NOMO-1 (cell line): Measurements from ENCODE around the gene PDZD11.
"Not testable (repeated sequence)": the region's sequence is repeated elsewhere in the genome, so short reads cannot be mapped to it uniquely, and the experiment has no call there.

Experiments
- DNase-seq, 2 experiments: peaks; one replicate each; lab custom pipeline; 2025; ENCODE audit not compliant: unreplicated experiment in 2 of 2; lab: John Stamatoyannopoulos, UW

PDZD11 gene

DNA sequence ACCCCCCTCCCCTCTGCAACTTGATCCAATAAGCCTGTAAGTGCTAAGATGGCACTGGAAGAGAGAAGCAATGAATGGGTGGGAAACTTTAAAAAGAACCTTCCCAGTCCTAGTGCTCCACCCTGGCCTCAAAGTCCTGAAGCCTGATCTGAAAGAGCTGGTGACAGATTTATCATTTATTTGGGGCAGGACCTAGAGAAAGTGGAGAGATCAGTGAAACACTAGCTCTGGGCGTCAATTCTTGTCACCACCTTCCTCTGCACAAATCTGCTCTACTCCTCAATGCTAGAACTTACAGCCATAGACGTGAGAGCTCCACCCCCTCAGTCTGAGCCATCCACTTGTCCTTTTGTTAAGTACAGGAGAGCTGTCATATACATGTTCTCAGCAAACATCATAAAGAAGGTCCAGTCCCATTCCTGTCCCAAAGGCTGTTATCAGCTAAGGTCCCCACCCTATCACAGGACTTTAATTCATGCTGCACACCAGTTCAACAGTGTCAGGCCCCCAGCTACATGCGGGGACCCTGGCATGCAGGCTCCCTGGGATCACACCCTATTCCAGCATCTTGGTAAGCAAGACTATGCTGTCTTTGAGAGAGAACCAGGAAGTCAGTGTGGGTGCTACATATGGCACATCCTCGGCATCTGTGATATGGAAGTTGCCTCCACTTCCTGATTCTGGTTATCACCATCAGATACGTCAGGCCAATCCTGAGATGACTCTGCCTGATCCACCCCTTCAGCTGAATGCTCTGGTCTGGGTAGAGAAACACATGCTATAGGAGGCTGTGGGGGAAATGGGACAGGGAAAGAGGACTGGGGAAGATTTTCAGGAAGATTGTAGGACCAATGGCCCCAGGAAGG, 32.1 kb downstream of the PDZD11 start:
- DNase-seq = no peak

DNA sequence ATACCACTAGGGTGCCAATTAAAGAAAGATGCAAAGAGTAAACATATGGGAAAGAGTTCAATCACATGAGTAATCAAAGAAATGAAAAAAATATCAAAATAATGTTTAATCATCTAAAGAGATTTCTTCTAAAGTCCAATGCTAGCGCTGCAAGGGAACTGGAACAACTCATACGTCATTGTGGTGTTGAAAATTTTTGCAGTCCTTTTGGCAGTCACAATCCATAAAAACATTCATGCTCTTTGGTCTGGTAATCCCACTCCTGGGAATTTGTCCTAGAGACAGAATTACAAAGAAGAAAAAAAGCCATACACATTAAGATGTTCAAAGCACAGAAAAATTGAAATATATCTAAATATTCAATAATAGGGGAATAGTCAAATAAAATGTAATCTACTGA, 34.3 kb downstream of the PDZD11 start:
- no peak for DNase-seq

- DNase-seq = no peak
Observed at GRCh38 chrX:70254909-70255308, 34.8 kb downstream of the PDZD11 start.

DNA sequence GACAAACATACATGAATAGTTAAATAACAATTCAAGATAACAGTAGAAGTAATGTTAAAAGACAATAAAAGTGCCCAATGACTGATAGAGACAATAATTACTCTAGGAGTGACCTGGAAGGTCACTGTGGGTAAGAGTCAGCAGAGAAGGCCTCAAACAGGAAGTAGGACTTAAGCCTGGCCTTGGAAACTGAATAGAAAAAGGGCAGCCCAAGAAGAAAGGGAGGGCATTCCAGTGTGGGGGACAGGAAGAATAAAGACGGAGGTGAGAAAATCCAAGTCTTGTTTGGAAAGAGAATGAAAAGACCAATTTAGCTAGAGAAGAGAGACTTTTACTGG, 35.7 kb downstream of the PDZD11 start:
- DNase-seq = no peak

DNA sequence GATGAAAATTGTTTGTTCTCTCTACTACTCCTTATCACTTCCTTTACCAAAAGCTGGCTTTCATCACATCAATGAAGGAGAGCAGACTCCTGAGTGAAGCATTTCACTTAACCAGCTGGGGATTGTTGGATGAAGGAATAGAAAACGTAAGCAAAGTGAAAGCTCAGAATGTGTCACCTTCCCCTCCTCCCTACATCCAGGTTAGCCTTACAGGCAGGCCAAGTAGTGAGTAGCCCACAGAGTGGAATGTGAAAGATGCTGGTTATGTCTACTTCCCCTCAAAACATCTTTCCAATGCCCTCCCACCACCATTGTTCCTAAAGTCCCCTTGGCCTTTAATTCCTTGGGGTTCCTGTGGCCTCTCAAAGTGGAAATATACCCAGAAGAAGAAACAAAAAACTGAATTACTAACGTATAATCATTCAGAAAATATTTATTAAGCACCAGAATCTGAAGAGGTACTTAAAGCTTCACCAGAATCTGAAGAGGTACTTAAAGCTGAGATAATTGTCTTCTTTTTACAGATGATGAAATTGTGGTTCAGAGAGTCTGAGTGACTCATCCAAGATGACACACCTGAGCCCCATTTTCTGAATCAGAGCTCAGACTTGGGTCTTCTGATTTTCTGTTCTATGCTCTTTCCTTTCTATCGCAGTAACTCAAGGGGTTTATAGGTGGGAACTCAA, 36.2 kb downstream of the PDZD11 start:
- no peak for DNase-seq

- DNase-seq = no peak
Observed at GRCh38 chrX:70252491-70252890, 37.2 kb downstream of the PDZD11 start.

- no peak for DNase-seq
Observed at GRCh38 chrX:70247252-70247651, 42.5 kb downstream of the PDZD11 start.

- no peak for DNase-seq
Observed at GRCh38 chrX:70244881-70245280, 44.8 kb downstream of the PDZD11 start.

DNA sequence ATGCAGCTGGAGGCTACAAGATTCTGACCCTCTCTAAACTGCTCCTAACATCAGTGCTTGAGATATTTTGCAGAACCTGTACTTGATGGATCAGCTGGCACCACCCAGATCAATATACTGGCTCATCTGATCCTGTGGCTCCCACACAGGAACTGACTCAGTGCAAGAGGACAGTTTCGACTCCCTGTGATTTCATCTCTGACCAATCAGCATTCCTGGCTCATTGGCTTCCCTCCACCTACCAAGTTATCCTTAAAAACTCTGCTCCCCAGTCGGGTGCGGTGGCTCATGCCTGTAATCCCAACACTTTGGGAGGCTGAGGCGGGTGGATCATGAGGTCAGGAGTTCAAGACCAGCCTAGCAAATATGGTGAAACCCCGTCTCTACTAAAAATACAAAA, 46.1 kb downstream of the PDZD11 start:
- DNase-seq = not testable (repeated sequence)

- DNase-seq = no peak
Observed at GRCh38 chrX:70241501-70241900, 48.2 kb downstream of the PDZD11 start.

DNA sequence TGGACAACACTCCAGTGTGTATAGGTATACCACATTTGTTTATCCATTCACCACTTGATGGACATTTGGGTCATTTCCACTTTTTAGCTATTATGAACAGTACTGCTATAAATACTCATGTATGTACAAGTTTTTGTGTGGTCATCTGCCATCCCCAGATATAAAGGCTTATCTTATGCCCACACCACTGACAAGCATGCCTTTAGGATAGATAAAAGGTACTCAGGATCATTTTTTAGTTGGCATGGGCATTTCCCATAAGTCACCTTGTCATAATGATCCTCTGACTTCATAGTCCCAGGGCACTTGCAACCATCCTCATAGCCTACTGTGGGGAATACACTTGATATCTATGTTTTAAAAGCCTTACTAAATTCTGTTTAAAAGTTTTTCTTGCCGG, 49.0 kb downstream of the PDZD11 start:
- no peak for DNase-seq
